Heart left ventricle (tissue), 16 donors: ENCODE measurements around the gene WNK2. TPM values are rescaled to one million over a fixed set of nuclear protein-coding genes. Genes with fewer than 3 reads are reported as not detected.

Experiments used
- ATAC-seq, 4 donors: fragments of 200-7000 bp; cut with Tn5 transposase; one replicate each; pipeline ENCODE4 v1.9.1; 2020 to 2022; ENCODE audit warnings: moderate library complexity in 4 of 4, mild to moderate bottlenecking in 3 of 4, moderate number of reproducible peaks in 1 of 4
- DNase-seq, 5 donors: peaks; one replicate each; pipeline ENCODE4 v3.0.0-alpha.2; 2020
- H3K27ac ChIP-seq, 12 donors: fragments of 200-600 bp; sonication (generic) in 4 of 12; one replicate each; pipeline versions ENCODE4 v1.5.0 to v1.8.0; 2016 to 2022; ENCODE audit warnings: mild to moderate bottlenecking in 2 of 12
- H3K27me3 ChIP-seq, 9 donors: fragments of 200-600 bp; sonication (generic) in 2 of 9; one replicate each; pipeline versions ENCODE4 v1.5.1 to v1.8.0; 2016 to 2022; ENCODE audit warnings: mild to moderate bottlenecking in 3 of 9
- H3K36me3 ChIP-seq, 9 donors: fragments of 200-600 bp; sonication (generic) in 2 of 9; one replicate each; pipeline versions ENCODE4 v1.5.0 to v1.8.0; 2018 to 2022; ENCODE audit warnings: mild to moderate bottlenecking in 2 of 9
- H3K4me1 ChIP-seq, 12 donors: fragments of 200-600 bp; sonication (generic) in 4 of 12; one replicate each; pipeline versions ENCODE4 v1.5.0 to v1.8.0; 2016 to 2022; ENCODE audit warnings: mild to moderate bottlenecking in 3 of 12
- H3K4me3 ChIP-seq, 12 donors: fragments of 200-600 bp; sonication (generic) in 4 of 12; one replicate each; pipeline versions ENCODE4 v1.5.0 to v1.8.0; 2017 to 2022; ENCODE audit warnings: mild to moderate bottlenecking in 9 of 12, moderate library complexity in 4 of 12
- H3K9me3 ChIP-seq, 12 donors: fragments of 200-600 bp; sonication (generic) in 4 of 12; one replicate each; pipeline versions ENCODE4 v1.5.0 to v1.8.0; 2016 to 2022; ENCODE audit warnings: mild to moderate bottlenecking in 1 of 12
- POLR2A ChIP-seq, 2 donors: fragments of 450-650 bp; IDR thresholded peaks; one replicate each; pipeline ENCODE4 v1.6.1; 2017; ENCODE audit warnings: antibody characterized with exemption in 2 of 2, mild to moderate bottlenecking in 2 of 2, moderate library complexity in 2 of 2
- WGBS, 4 donors: extraction: QIAGEN DNeasy Blood & Tissue Kit in 2 of 4; methylation state at CpG; one replicate each; pipeline versions ENCODE4 v1.1.5 to v1.1.7; 2013 to 2018; 5-methylcytosine and 5-hydroxymethylcytosine counted together
- intact Hi-C, 10 donors: fragments of 100-400 bp; cut with DNase I; formaldehyde crosslinking; loops; one replicate each; pipeline versions ENCODE4 v1.11.1 to v1.14.2; 2022
- polyA plus RNA-seq, 2 donors: library from polyadenylated mRNA; stranded (reverse); fragments of 200-250 nt; gene quantifications; one replicate each; pipeline ENCODE4 v1.2.3, GENCODE V29; 2013
- total RNA-seq, 9 donors: library from RNA; depleted of rRNA in 2 of 9; stranded (reverse); fragments of >200 nt in 2 of 9; fragmentation: NEBNext Ultra II Directional in 3 of 9; extraction: Animal tissue kit (Norgen Biotek cat#: 25700) in 3 of 9; gene quantifications; one replicate each; pipeline versions ENCODE4 v1.1.0 to v1.2.4, GENCODE V29; 2016 to 2023
- TF ChIP-seq, protein P1 (sequence below), 12 donors: fragments of 200-600 bp; sonication (generic) in 4 of 12; IDR thresholded peaks; one replicate each; pipeline versions ENCODE4 v1.5.0 to v1.8.0; 2018 to 2022; ENCODE audit warnings: antibody characterized with exemption in 12 of 12, mild to moderate bottlenecking in 5 of 12
- donor health status: ischemic (EF 13 %, LVEDD 7.1; RV severe dilation, severe dysfunction).
- donor health status: healthy with polysubstance abuse.
- donor health status: DM: no; HTN: yes; CAD: no.
- donor health status: DM: no; HTN: no; CAD: no.
- donor health status: ischemic (EF 25% LVEDD 6.9; RV normal size, moderate dysfunction).
- donor health status: ischemic (EF 25% LVEDD 5.7; RV mildly dilated, moderate dysfunction).
- donor health status: healthy.
- donor health status: DM: yes; HTN: yes; CAD: no.
- donor health status: ischemic (EF 35%, LVEDD 5.7; RV mildly dilated, moderate dysfunction).
- donor health status: nonischemic (EF 11% LVEDD 7.7; RV severe dilation, severe dysfunction).
- donor health status: DM: yes; HTN: yes; CAD: no.
- donor health status: PGD.
- donor health status: ischemic (EF 29% LVEDD 5.4; RV normal size, mild dysfunction).
- donor health status: nonischemic (EF 23%, LVEDD 6.1; RV moderate dilation, normal function).

The WNK2 gene
- total and polyA plus RNA-seq, 11 donors = 29.4 to 206 (median 112) TPM

DNA sequence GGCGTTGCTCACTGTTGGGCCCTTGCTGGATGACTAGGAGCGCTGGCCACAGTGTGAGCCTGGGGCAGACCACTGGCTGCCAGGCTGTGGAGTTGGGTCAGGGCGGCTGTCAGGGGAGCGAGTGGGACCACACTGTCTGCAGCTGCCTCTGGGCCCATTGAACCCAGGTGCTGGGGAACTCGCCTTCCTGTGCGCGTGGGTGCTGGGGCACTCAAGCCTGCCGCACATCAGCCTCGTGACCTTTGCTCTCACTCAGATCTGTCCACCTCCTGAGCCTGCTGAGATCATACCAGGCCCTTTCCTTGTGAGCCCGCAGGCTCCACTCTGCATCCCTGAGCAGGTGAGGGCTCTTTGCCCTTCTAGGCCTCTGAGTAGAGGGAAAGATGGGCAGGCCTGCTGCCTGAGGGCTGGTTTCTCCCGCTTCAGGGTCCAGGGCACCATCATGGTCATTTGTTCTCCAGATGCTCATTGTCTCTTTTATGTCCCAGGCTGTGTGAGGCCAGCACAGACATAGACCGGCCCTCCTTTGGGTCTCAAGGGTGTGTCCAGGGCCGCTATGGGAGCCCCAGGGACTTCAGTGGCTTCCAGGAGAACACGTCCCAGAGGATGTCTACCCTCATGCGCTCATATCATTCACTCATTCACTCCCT, 26.5 kb downstream of the WNK2 start:
- Histone ChIP-seq H3K4me3 (no peak overlapping the region), H3K4me1 (peaks cover 0 to 64% (median 34%) of the 10 kb centered on the region in 12 donors), H3K36me3 (no peaks in the 10 kb centered on the region), H3K27ac (peak overlapping the region in 2 of 12 donors; percentile 35 to 90), H3K27me3 (no peaks in the 10 kb centered on the region), H3K9me3 (peaks cover 0 to 6% (median 0%) of the 10 kb centered on the region in 12 donors)
- TF ChIP-seq, protein P1, sequence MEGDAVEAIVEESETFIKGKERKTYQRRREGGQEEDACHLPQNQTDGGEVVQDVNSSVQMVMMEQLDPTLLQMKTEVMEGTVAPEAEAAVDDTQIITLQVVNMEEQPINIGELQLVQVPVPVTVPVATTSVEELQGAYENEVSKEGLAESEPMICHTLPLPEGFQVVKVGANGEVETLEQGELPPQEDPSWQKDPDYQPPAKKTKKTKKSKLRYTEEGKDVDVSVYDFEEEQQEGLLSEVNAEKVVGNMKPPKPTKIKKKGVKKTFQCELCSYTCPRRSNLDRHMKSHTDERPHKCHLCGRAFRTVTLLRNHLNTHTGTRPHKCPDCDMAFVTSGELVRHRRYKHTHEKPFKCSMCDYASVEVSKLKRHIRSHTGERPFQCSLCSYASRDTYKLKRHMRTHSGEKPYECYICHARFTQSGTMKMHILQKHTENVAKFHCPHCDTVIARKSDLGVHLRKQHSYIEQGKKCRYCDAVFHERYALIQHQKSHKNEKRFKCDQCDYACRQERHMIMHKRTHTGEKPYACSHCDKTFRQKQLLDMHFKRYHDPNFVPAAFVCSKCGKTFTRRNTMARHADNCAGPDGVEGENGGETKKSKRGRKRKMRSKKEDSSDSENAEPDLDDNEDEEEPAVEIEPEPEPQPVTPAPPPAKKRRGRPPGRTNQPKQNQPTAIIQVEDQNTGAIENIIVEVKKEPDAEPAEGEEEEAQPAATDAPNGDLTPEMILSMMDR (IDR thresholded peaks at IDR 0.05) = no peak
- no peak for TF ChIP-seq POLR2A (IDR thresholded peaks at IDR 0.05)
- ATAC-seq (no peak), DNase-seq (peak in 2 of 5 donors; percentile 21 to 61)
- intact Hi-C loops = no loop called here
- WGBS, 4 donors = 82 to 87% (median 84%) methylated on average over 15 of the region's 15 CpGs

DNA sequence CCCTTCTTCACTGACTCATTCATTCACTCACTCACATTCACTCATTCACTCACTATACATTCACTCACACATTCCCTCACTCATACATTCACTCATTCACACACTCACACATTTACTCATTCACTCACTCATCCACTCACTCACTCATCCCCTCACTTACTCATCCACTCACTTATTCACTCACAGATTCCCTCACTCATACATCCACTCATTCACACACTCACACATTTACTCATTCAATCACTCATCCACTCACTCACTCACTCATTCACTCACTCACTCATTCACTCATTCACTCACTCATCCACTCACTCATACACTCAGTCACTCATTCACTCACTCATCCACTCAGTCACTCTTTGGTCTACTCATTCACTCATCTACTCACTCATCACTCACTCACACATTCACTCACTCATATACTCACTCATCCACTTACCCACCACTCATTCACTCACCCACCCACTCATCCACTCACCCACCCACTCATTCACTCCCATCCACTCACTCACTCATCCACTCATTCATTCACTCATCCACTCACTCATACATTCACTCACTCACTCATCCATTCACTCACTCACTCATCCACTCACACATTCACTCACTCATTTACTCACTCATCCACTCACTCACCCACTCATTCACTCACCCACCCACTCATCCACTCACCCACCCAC, 27.2 kb downstream of the WNK2 start:
- peaks cover 0 to 61% (median 27%) of the 10 kb centered on the region in 12 donors for H3K4me1 ChIP-seq
- H3K9me3 ChIP-seq = peaks cover 0 to 13% (median 0%) of the 10 kb centered on the region in 12 donors
- ATAC-seq = no peak
- no peaks in the 10 kb centered on the region for H3K27me3 ChIP-seq
- H3K4me3 ChIP-seq = no peak overlapping the region
- no peak overlapping the region for H3K27ac ChIP-seq
- no peak for DNase-seq
- intact Hi-C loops = no loop called here
- TF ChIP-seq, protein P1 (IDR thresholded peaks at IDR 0.05) = no peak
- TF ChIP-seq POLR2A (IDR thresholded peaks at IDR 0.05) = no peak
- H3K36me3 ChIP-seq = no peaks in the 10 kb centered on the region

DNA sequence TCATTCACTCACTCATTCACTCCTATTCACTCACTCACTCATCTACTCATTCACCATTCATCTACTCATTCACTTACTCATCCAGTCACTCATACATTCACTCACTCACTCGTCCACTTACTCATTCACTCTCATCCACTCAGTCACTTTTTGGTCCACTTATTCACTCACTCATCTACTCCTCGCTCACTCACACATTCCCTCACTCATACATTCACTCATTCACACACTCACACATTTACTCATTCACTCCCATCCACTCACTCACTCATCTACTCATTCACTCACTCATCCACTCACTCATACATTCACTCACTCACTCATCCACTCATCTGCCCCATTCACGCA, 27.7 kb downstream of the WNK2 start:
- no peaks in the 10 kb centered on the region for H3K36me3 ChIP-seq
- H3K27ac ChIP-seq = no peak overlapping the region
- no peak overlapping the region for H3K4me3 ChIP-seq
- 89 to 95% (median 93%) methylated on average over 3 of the region's 3 CpGs for WGBS, 4 donors
- TF ChIP-seq, protein P1 (IDR thresholded peaks at IDR 0.05) = no peak
- TF ChIP-seq POLR2A (IDR thresholded peaks at IDR 0.05) = no peak
- intact Hi-C loops = no loop called here
- DNase-seq (no peak), ATAC-seq (no peak)
- no peaks in the 10 kb centered on the region for H3K27me3 ChIP-seq
- peaks cover 0 to 59% (median 22%) of the 10 kb centered on the region in 12 donors for H3K4me1 ChIP-seq
- H3K9me3 ChIP-seq = peaks cover 0 to 13% (median 0%) of the 10 kb centered on the region in 12 donors

DNA sequence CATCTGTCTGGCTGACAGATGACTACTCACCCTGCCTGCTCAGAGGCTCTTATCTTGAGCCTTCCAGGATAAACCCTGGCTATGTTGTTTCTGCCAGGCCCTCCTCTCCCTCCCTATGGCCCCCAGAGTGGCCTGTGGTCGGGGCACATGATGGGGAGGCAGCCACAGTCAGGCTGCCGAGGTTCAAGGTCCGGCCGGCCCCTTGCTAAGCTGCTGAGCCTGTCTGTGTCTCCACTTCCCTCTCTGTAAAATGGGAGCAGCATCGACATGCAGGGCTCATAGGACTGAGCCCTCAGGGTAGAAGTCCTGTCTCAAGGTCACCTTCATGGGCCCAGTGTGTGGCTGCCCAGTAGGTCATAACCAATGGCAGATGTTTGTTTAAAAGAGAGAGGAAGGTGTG, 28.5 kb downstream of the WNK2 start:
- peaks cover 0 to 55% (median 15%) of the 10 kb centered on the region in 12 donors for H3K4me1 ChIP-seq

More for the DNA sequence above, 28.5 kb downstream of the WNK2 start:
- Histone ChIP-seq H3K4me3 (no peak overlapping the region), H3K9me3 (peaks cover 0 to 13% (median 0%) of the 10 kb centered on the region in 12 donors), H3K27ac (peak overlapping the region in 10 of 12 donors; percentile 14 to 66 (median 36)), H3K27me3 (no peaks in the 10 kb centered on the region), H3K36me3 (no peaks in the 10 kb centered on the region)
- DNase-seq (peak in 1 of 5 donors; percentile 14), ATAC-seq (no peak)
- WGBS, 4 donors = 42 to 60% (median 46%) methylated on average over 2 to 5 of the region's 5 CpGs
- intact Hi-C loops = no loop called here
- TF ChIP-seq, protein P1 (IDR thresholded peaks at IDR 0.05) = no peak
- TF ChIP-seq POLR2A (IDR thresholded peaks at IDR 0.05) = no peak
